SK-N-MC (cell line): ENCODE data around the gene GTSE1.

ENCODE experiments used
- EZH2 ChIP-seq: fragments of 200-600 bp; sonication (generic); IDR thresholded peaks from one replicate; pipeline ENCODE4 v1.6.1; 2017; ENCODE audit warnings: antibody characterized with exemption
- POLR2AphosphoS5 ChIP-seq: IDR thresholded peaks from 2 replicates; pipeline ENCODE4 v1.6.1; 2012; ENCODE audit warnings: mild to moderate bottlenecking, low read depth, low read length, borderline replicate concordance

- TF ChIP-seq POLR2AphosphoS5 (no peak), EZH2 (no peak)
These were observed 31.2 kb downstream of the GTSE1 start for GRCh38 chr22:46327691-46328465.
